Rectal smooth muscle tissue (tissue), 1 donor: ENCODE results near the gene TSPAN32.
"Not testable (repeated sequence)": the region's sequence is repeated elsewhere in the genome, so short reads cannot be mapped to it uniquely, and the experiment has no call there.

Source experiments
- H3K27ac ChIP-seq: one replicate; pipeline ENCODE4 v1.7.0; 2013; ENCODE audit warnings: low read depth, low read length, inconsistent platforms
- H3K27me3 ChIP-seq: one replicate; pipeline ENCODE4 v1.7.0; 2013; ENCODE audit warnings: low read length; ENCODE audit not compliant: control insufficient read depth, insufficient read depth
- H3K36me3 ChIP-seq: one replicate; pipeline ENCODE4 v1.7.0; 2013; ENCODE audit warnings: low read length; ENCODE audit not compliant: control insufficient read depth, insufficient read depth
- H3K4me1 ChIP-seq: one replicate; pipeline ENCODE4 v1.7.0; 2013; ENCODE audit warnings: low read length; ENCODE audit not compliant: control insufficient read depth, insufficient read depth
- H3K4me3 ChIP-seq: one replicate; pipeline ENCODE4 v1.7.0; 2013; ENCODE audit warnings: low read length
- H3K9ac ChIP-seq: one replicate; pipeline ENCODE4 v1.7.0; 2013; ENCODE audit warnings: low read length

Gene TSPAN32

DNA sequence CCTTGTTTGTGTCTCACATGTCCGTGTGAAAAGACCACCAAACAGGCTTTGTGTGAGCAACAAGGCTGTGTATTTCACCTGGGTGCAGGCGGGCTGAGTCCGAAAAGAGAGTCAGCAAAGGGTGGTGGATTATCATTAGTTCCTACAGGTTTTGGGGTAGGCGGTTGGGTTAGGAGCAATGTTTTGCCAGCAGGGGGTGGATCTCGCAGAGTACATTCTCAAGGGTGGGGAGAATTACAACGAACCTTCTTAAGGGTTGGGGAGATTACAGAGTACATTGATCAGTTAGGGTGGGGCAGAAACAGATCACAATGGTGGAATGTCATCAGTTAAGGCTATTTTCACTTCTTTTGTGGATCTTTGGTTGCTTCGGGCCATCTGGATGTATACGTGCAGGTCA lies 36.9 kb downstream of the TSPAN32 start:
- H3K27ac ChIP-seq, H3K27me3 ChIP-seq, H3K9ac ChIP-seq, H3K4me3 ChIP-seq, H3K36me3 ChIP-seq, H3K4me1 ChIP-seq: not testable (repeated sequence)

GRCh38 chr11:2342557-2342956 lies 40.7 kb downstream of the TSPAN32 start:
- Histone ChIP-seq H3K27me3 (no peaks in the 10 kb centered on the region), H3K36me3 (no peaks in the 10 kb centered on the region), H3K27ac (no peak overlapping the region), H3K4me3 (no peak overlapping the region), H3K9ac (no peak overlapping the region), H3K4me1 (no peaks in the 10 kb centered on the region)

DNA sequence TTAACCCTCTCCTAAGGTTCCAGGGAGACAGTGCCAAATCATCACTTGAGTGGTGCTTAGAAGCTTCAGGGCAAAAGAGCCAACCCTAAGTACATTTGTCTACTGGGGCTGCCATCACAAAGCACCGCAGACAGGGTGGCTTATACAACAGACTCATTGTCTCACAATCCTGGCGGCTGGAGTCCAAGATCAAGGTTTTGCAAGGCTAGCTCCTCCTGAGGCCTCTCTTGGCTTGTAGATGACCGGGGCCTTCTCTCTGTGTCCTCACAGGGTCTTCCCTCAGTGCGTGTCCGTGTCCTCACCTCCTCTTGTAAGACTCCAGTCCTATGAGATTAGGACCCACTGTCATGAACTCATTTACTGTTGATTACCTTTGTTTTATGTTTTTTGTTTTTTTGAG lies 41.2 kb downstream of the TSPAN32 start:
- Histone ChIP-seq H3K4me3 (no peak overlapping the region), H3K27me3 (no peaks in the 10 kb centered on the region), H3K9ac (no peak overlapping the region), H3K4me1 (no peaks in the 10 kb centered on the region), H3K36me3 (no peaks in the 10 kb centered on the region), H3K27ac (no peak overlapping the region)

GRCh38 chr11:2343502-2343901 lies 41.7 kb downstream of the TSPAN32 start:
- no peak overlapping the region for H3K27ac ChIP-seq
- no peak overlapping the region for H3K4me3 ChIP-seq
- no peaks in the 10 kb centered on the region for H3K27me3 ChIP-seq
- H3K9ac ChIP-seq, result no peak overlapping the region
- no peaks in the 10 kb centered on the region for H3K36me3 ChIP-seq
- H3K4me1 ChIP-seq, result no peaks in the 10 kb centered on the region

GRCh38 chr11:2345050-2345449 lies 43.2 kb downstream of the TSPAN32 start:
- Histone ChIP-seq H3K27me3 (no peaks in the 10 kb centered on the region), H3K4me3 (no peak overlapping the region), H3K4me1 (no peaks in the 10 kb centered on the region), H3K36me3 (no peaks in the 10 kb centered on the region), H3K27ac (no peak overlapping the region), H3K9ac (no peak overlapping the region)

DNA sequence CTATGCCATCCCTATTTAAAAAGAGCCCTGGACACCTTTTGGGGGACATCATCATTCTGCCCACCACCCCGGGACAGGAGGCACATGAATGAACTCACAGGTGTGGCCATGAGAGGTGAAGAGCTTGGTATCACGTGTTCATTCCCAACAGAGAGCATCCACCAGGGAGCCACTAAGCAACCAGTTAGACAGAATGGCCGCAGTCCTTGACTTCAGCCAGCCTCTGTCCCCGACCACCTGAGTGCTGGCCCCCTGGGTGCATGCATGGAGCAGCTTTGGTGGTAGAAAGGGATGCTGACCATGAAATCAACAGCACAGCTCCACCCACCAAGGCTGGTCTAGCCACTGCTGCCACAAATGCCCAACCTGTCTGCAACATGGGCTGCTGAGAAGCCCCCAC lies 44.2 kb downstream of the TSPAN32 start:
- Histone ChIP-seq H3K4me1 (no peaks in the 10 kb centered on the region), H3K9ac (no peak overlapping the region), H3K36me3 (no peaks in the 10 kb centered on the region), H3K27ac (no peak overlapping the region), H3K27me3 (no peaks in the 10 kb centered on the region), H3K4me3 (no peak overlapping the region)

DNA sequence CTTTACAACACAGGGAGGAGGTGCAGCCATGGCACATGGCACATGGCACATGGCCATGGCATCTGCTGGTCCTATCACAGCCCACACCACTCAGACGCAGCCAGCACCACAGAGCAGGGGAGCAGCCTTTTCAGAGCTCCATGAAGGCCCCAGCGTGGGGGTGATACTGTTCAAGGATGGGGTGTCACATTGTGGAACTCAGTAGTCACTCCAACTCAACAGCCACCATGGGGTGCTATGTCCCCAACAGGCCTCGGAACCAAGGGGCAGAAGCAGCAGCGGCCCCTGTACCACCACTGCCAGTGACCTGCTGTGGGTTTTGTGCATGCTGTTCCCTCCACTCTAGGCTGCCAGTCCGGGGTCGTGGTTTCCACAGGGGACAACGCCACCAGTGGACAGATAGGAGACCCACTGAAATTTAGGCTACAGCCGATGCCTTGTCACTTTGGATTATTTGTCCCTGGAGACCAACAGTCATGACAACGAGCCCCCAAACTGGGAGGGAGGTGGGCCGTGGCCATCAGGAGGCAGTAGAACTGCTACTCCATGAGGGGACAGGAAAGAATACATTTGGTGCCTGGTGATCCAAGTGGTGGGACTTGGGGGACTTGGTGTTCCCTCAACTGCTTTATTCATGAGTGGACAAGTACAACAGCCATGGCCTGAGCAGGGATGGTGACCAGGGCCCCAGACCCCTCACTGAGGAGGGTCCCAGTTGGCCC lies 44.9 kb downstream of the TSPAN32 start:
- no peaks in the 10 kb centered on the region for H3K27me3 ChIP-seq
- H3K27ac ChIP-seq, result no peak overlapping the region
- no peaks in the 10 kb centered on the region for H3K4me1 ChIP-seq
- no peaks in the 10 kb centered on the region for H3K36me3 ChIP-seq
- no peak overlapping the region for H3K9ac ChIP-seq
- H3K4me3 ChIP-seq, result no peak overlapping the region

DNA sequence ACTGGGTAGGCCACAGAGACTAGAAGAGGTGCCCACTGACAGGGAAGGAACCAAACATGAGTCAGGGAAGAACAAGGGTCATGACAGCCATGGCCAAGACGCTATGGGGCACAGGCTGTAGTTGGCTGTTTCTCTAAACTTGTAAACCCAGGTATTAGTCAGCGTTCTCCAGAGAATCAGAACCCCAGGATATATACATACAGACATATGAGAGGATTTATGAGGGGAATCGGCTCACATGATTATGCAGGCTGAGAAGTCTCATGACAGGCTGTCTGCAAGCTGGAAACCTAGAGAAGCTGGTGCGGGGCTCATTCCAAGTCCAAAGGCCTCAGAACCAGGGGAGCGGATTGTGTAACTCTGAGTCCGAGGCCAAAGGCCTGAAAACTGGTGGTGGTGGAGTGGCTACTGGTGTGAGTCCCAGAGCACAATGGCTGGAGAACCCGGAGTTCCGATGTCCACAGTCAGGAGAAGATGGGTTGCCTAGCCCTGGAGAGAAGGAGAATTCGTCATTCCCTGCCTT lies 45.6 kb downstream of the TSPAN32 start:
- Histone ChIP-seq H3K27ac (no peak overlapping the region), H3K4me3 (no peak overlapping the region), H3K36me3 (no peaks in the 10 kb centered on the region), H3K27me3 (no peaks in the 10 kb centered on the region), H3K4me1 (no peaks in the 10 kb centered on the region), H3K9ac (no peak overlapping the region)

- Histone ChIP-seq H3K4me1 (no peaks in the 10 kb centered on the region), H3K9ac (no peak overlapping the region), H3K36me3 (no peaks in the 10 kb centered on the region), H3K4me3 (no peak overlapping the region), H3K27ac (no peak overlapping the region), H3K27me3 (no peaks in the 10 kb centered on the region)
Observed at GRCh38 chr11:2348986-2349385, 47.2 kb downstream of the TSPAN32 start.

- no peaks in the 10 kb centered on the region for H3K27me3 ChIP-seq
- H3K27ac ChIP-seq, result no peak overlapping the region
- H3K36me3 ChIP-seq, result no peaks in the 10 kb centered on the region
- no peak overlapping the region for H3K4me3 ChIP-seq
- H3K4me1 ChIP-seq, result no peaks in the 10 kb centered on the region
- no peak overlapping the region for H3K9ac ChIP-seq
Observed at GRCh38 chr11:2351701-2352100, 49.9 kb downstream of the TSPAN32 start.

DNA sequence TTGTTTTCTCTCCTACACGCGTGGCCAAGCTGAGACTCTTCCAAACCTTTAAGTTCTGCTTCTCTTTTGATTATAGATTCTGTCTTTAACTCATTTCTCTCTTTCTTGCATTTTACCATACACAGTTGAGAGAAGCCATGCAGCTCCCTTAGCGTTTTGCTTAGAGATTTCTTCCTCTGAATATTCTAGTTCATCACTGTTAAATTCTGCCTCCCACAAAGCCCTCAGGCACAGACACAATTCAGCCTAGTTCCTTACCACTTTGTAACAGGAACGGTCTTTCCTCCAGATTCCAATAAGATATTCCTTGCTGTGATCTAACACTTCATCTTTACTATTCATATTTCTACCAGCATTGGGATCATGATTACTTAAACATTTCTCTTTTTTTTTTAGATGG lies 50.6 kb downstream of the TSPAN32 start:
- H3K4me3 ChIP-seq, result no peak overlapping the region
- H3K27ac ChIP-seq, result no peak overlapping the region
- H3K9ac ChIP-seq, result no peak overlapping the region
- H3K4me1 ChIP-seq, result no peaks in the 10 kb centered on the region
- H3K27me3 ChIP-seq, result no peaks in the 10 kb centered on the region
- H3K36me3 ChIP-seq, result no peaks in the 10 kb centered on the region

GRCh38 chr11:2355000-2355644 lies 53.3 kb downstream of the TSPAN32 start:
- no peak overlapping the region for H3K9ac ChIP-seq
- no peaks in the 10 kb centered on the region for H3K27me3 ChIP-seq
- no peak overlapping the region for H3K27ac ChIP-seq
- H3K36me3 ChIP-seq, result no peaks in the 10 kb centered on the region
- H3K4me3 ChIP-seq, result no peak overlapping the region
- H3K4me1 ChIP-seq, result no peaks in the 10 kb centered on the region

DNA sequence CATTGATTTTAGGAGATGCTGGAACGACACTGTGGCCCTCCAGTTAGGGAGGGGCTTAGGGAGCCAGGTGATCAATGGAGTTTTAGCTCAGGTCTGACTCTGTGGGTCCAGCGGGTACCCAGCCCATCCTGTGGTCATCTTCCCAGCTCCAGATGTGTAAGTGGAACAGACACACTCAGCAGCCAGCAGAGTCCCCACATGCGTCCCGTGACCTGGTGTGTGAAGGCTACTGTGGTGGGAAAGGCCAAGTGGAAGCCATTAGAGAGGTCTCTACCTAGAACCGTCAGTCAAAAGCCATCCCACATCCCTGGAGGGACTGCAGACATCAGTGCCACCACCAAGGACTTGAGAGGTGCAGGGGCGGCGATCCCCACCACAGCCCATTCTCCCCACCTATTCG lies 55.4 kb downstream of the TSPAN32 start:
- Histone ChIP-seq H3K4me1 (no peaks in the 10 kb centered on the region), H3K27ac (no peak overlapping the region), H3K9ac (no peak overlapping the region), H3K36me3 (no peaks in the 10 kb centered on the region), H3K4me3 (no peak overlapping the region), H3K27me3 (no peaks in the 10 kb centered on the region)
